ENCODE measurements around the gene PHPT1.

- TF ChIP-seq POLR2A (IDR thresholded peaks at IDR 0.05) (no peak), CTCF (IDR thresholded peaks at IDR 0.05) (no peak), EP300 (IDR thresholded peaks at IDR 0.05) (no peak)
Measured at GRCh38 chr9:136865041-136865767, 16.0 kb downstream of the PHPT1 start.
